ENCODE measurements around the gene PITPNM3. TPM values are rescaled to one million over a fixed set of nuclear protein-coding genes. Genes with fewer than 3 reads are reported as not detected.

The PITPNM3 gene
- total RNA-seq, 1 donor from 2014 or later: 1.4 TPM

DNA sequence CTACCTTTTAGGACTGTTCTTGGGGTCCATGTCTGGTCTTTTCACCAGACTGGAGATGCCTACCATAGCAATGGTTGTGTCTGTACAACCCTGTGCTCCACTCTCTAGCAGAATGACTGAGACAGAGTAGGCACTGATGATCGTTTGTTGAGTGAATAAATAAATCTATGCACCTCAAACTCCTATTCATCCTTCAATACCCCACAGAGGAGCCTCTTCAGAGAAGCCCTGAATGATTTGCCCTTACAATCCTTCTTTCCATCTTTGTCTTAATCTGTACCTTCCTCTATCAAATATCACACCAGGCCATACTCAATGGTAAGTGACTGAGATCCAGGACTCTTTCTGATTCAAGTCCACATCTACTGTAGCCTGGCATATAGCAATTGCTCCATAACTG, 88.8 kb downstream of the PITPNM3 start:
- peaks cover 4% of the 10 kb centered on the region for H3K9me3 Mint-ChIP-seq
- no peak overlapping the region for H3K27ac Mint-ChIP-seq (ENCODE audit: unreplicated experiment)
- H3K4me3 Mint-ChIP-seq: no peak overlapping the region
- peaks cover 6% of the 10 kb centered on the region for H3K4me1 Mint-ChIP-seq
- no peaks in the 10 kb centered on the region for H3K27me3 Mint-ChIP-seq (ENCODE audit: low read depth)
- TF ChIP-seq, protein P1, sequence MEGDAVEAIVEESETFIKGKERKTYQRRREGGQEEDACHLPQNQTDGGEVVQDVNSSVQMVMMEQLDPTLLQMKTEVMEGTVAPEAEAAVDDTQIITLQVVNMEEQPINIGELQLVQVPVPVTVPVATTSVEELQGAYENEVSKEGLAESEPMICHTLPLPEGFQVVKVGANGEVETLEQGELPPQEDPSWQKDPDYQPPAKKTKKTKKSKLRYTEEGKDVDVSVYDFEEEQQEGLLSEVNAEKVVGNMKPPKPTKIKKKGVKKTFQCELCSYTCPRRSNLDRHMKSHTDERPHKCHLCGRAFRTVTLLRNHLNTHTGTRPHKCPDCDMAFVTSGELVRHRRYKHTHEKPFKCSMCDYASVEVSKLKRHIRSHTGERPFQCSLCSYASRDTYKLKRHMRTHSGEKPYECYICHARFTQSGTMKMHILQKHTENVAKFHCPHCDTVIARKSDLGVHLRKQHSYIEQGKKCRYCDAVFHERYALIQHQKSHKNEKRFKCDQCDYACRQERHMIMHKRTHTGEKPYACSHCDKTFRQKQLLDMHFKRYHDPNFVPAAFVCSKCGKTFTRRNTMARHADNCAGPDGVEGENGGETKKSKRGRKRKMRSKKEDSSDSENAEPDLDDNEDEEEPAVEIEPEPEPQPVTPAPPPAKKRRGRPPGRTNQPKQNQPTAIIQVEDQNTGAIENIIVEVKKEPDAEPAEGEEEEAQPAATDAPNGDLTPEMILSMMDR (conservative IDR thresholded peaks at IDR 0.05): no peak
- no peak for DNase-seq (ENCODE audit: low read depth, low spot score)
- H3K36me3 Mint-ChIP-seq (ENCODE audit: low read depth): peaks cover 7% of the 10 kb centered on the region

DNA sequence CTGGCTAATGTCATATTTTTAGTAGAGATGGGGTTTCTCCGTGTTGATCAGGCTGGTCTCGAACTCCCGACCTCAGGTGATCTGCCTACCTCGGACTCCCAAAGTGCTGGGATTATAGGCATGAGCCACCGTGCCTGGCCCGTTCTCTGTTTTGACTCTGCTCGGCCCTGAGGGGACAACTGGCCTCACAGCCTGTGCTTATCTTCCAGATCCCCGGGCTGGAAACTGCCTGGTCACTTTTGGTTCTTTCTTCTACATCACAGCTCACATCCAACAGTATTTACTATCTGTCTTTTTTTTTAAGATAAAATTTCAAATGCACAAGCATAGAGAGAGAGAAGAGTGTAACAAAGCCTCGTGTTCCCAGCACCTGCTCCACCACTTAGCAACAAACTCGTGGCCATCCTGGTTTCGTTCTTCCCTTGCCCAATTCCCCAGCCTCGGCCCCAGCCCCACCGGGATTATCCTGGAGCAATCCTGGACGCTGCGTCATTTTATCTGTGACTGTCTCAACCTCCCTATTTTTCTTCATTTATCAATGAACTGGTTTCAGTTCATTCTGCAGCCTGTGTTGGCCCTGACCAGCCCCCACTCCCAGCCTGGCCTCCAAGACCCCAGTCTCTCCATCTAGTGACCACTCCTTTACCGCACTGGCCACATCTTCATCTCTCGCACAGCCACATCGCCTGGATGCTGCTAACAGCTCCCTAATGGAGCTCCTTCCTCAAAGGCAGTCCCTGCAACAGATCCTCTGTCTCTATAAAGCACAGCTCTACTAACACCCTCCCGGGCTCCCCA, 91.0 kb downstream of the PITPNM3 start:
- Mint-ChIP-seq H3K36me3 (ENCODE audit: low read depth) (peaks cover 7% of the 10 kb centered on the region), H3K4me3 (no peak overlapping the region), H3K4me1 (peaks cover 24% of the 10 kb centered on the region), H3K27me3 (ENCODE audit: low read depth) (no peaks in the 10 kb centered on the region), H3K27ac (ENCODE audit: unreplicated experiment) (peak overlapping the region; percentile 47), H3K9me3 (peaks cover 4% of the 10 kb centered on the region)
- TF ChIP-seq, protein P1 (conservative IDR thresholded peaks at IDR 0.05): no peak
- DNase-seq (ENCODE audit: low read depth, low spot score): no peak

DNA sequence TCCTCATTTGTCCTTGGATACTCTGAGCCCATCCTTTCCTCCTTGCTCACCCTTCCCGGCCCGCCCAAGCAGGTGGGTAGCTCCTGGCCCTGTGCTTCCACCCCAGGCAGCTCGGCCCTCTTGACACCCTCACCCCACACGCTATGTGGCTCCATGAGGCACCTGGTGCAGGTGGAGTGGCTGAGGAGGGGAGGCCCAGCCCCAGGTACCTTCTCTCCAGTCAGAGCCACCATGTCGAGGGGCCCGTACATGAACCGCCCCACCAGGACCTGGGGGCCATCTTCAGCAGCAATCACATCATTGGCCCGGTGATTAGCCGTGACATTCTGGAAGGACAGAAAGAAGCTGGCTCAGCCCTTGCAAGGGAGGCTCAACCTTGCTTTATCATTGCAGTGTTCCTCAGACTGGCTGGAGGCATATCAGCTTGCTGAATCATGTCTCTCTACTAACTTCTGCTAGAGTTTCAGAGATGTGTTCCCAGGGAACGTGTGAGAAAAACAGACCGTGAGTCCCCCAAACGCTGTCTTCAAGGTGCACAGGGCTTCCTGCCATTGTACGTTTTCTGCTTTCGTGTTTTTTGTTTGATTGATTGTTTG, 91.8 kb downstream of the PITPNM3 start:
- TF ChIP-seq, protein P1 (conservative IDR thresholded peaks at IDR 0.05): no peak
- H3K27ac Mint-ChIP-seq (ENCODE audit: unreplicated experiment): no peak overlapping the region
- no peak overlapping the region for H3K4me3 Mint-ChIP-seq
- peaks cover 3% of the 10 kb centered on the region for H3K27me3 Mint-ChIP-seq (ENCODE audit: low read depth)
- H3K9me3 Mint-ChIP-seq: peaks cover 4% of the 10 kb centered on the region
- H3K36me3 Mint-ChIP-seq (ENCODE audit: low read depth): peaks cover 7% of the 10 kb centered on the region
- H3K4me1 Mint-ChIP-seq: peaks cover 28% of the 10 kb centered on the region
- no peak for DNase-seq (ENCODE audit: low read depth, low spot score)

DNA sequence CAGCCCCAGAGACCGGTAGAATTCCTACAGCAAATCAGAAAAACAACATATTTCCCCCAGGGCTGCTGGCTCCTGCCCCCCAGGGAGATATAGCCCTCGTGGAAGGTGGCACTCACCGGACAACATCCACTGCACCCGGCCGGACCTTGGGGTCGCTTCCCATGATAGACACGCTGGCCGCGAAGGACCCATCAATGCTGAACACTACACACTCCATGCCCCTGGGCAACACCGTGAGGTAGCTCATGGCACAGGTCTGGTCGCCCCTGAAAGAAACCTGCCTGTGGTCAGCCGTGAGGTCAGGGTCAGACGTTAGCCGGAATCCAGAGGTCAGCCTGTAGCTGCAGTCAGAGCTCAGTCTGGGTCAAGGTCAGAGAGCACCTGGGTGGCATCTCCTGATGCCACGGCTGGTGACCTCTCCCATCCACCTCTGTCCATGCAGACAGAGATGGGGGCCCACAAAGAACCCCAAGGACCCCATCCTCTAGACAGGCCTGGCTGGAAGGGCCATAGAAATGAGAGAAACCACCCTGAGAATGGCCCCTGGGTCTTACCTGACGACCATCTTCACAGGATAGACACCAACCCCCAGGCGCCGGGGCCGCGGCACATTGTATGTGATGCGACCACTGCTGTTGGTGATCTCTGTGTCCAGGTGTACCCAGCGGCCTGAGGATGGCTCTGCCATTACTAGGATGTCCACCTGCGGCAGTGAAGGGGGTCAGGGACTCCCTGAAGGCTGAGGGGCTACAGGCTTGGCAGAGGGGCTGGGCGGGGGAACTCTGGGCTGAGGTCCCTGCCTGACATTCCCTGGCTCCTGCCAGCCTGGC, 92.5 kb downstream of the PITPNM3 start:
- peaks cover 4% of the 10 kb centered on the region for H3K9me3 Mint-ChIP-seq
- peaks cover 3% of the 10 kb centered on the region for H3K27me3 Mint-ChIP-seq (ENCODE audit: low read depth)
- H3K36me3 Mint-ChIP-seq (ENCODE audit: low read depth): peaks cover 7% of the 10 kb centered on the region
- H3K4me1 Mint-ChIP-seq: peaks cover 28% of the 10 kb centered on the region
- no peak overlapping the region for H3K4me3 Mint-ChIP-seq
- H3K27ac Mint-ChIP-seq (ENCODE audit: unreplicated experiment): no peak overlapping the region
- TF ChIP-seq, protein P1 (conservative IDR thresholded peaks at IDR 0.05): no peak
- DNase-seq (ENCODE audit: low read depth, low spot score): no peak

GRCh38 chr17:6462692-6463091, 93.7 kb downstream of the PITPNM3 start:
- H3K4me3 Mint-ChIP-seq: no peak overlapping the region
- H3K36me3 Mint-ChIP-seq (ENCODE audit: low read depth): peaks cover 4% of the 10 kb centered on the region
- peaks cover 3% of the 10 kb centered on the region for H3K27me3 Mint-ChIP-seq (ENCODE audit: low read depth)
- no peak for DNase-seq (ENCODE audit: low read depth, low spot score)
- H3K4me1 Mint-ChIP-seq: peaks cover 28% of the 10 kb centered on the region
- no peak overlapping the region for H3K27ac Mint-ChIP-seq (ENCODE audit: unreplicated experiment)
- TF ChIP-seq, protein P1 (conservative IDR thresholded peaks at IDR 0.05): no peak
- H3K9me3 Mint-ChIP-seq: peaks cover 4% of the 10 kb centered on the region

Data from neural crest cell (in vitro differentiated cells).